HepG2 (cell line): Measurements from ENCODE around the gene ATRN. TPM values are rescaled to one million over a fixed set of nuclear protein-coding genes. Genes with fewer than 3 reads are reported as not detected.

Experiments
- ATAC-seq: fragments of 200-7000 bp; cut with Tn5 transposase; 3 replicates; pipeline ENCODE4 v1.9.1; 2020; ENCODE audit warnings: mild to moderate bottlenecking, moderate library complexity
- BruUV-seq: library from RNA; stranded (reverse); fragments of 400-500 nt; replicated peaks from 2 replicates; lab custom pipeline; 2021; lab: Mats Ljungman, UMichigan
- CTCF ChIA-PET: fragments of 300-600 bp; formaldehyde crosslinking; extraction: SDS; loops from one replicate; lab custom pipeline; 2021; ENCODE audit warnings: low total read pairs, inconsistent platforms, low intra/inter-chr PET ratio; lab: Yijun Ruan, JAX
- POLR2A ChIA-PET: fragments of 350-600 bp; sonication (Branson Sonifier 250); formaldehyde crosslinking; loops from one replicate; lab custom pipeline; 2020; ENCODE audit warnings: antibody characterized with exemption, inconsistent platforms; lab: Yijun Ruan, JAX
- DNase-seq: peaks from one replicate; pipeline ENCODE4 v3.0.0-alpha.2; 2015; ENCODE audit warnings: low spot score
- FAIRE-seq: peaks from 3 replicates; lab custom pipeline; 2011; peaks lifted over from hg19 to GRCh38; lab: Jason Lieb, UNC
- H2AFZ ChIP-seq: one replicate; pipeline ENCODE4 v1.6.1; 2011; ENCODE audit warnings: low read length, inconsistent platforms
- H3K27ac ChIP-seq: fragments of 300-600 bp; 3 replicates; pipeline ENCODE4 v1.8.0; 2011; ENCODE audit warnings: mixed run types, mild to moderate bottlenecking, mixed read lengths, low read length, inconsistent platforms; ENCODE audit not compliant: insufficient read depth; ENCODE audit errors: extremely low read length
- H3K27me3 ChIP-seq, 2 experiments: fragments of 200-600 bp in 1 of 2; 2 replicates in 1 of 2; 3 replicates in 1 of 2; pipeline versions ENCODE4 v1.6.0 to v1.8.0; 2011; ENCODE audit warnings: low read length in 2 of 2, mild to moderate bottlenecking in 2 of 2, moderate library complexity in 2 of 2, inconsistent platforms in 1 of 2; ENCODE audit not compliant: insufficient read depth in 2 of 2, control insufficient read depth in 1 of 2
- H3K36me3 ChIP-seq, 2 experiments: fragments of 200-600 bp in 1 of 2; replicated peaks in 1 of 2; 2 replicates in 1 of 2; 3 replicates in 1 of 2; pipeline versions ENCODE4 v1.5.1 to v1.8.0; 2011; ENCODE audit warnings: low read length in 2 of 2, inconsistent platforms in 1 of 2; ENCODE audit not compliant: insufficient read depth in 2 of 2, control insufficient read depth in 1 of 2
- H3K4me1 ChIP-seq: 2 replicates; pipeline ENCODE4 v1.5.1; 2012; ENCODE audit warnings: low read length, inconsistent platforms; ENCODE audit not compliant: insufficient read depth
- H3K4me2 ChIP-seq: 2 replicates; pipeline ENCODE4 v1.6.0; 2011; ENCODE audit warnings: low read depth, low read length, inconsistent platforms
- H3K4me3 ChIP-seq, 3 experiments: fragments of 200-600 bp in 1 of 3; sonication (generic), shearing (Covaris generic) in 1 of 3; replicated peaks in 1 of 3; 2 replicates each; pipeline ENCODE4 v1.5.1; 2011 to 2016; ENCODE audit warnings: low read length in 3 of 3, inconsistent platforms in 2 of 3, low read depth in 2 of 3, mild to moderate bottlenecking in 2 of 3, control low read depth in 1 of 3, mixed read lengths in 1 of 3; ENCODE audit not compliant: insufficient read depth in 1 of 3
- H3K79me2 ChIP-seq: one replicate; pipeline ENCODE4 v1.6.1; 2011; ENCODE audit warnings: low read length, inconsistent platforms; ENCODE audit not compliant: insufficient read depth
- H3K9ac ChIP-seq: 2 replicates; pipeline ENCODE4 v1.6.0; 2011; ENCODE audit warnings: mild to moderate bottlenecking, low read depth, low read length, inconsistent platforms; ENCODE audit not compliant: insufficient read depth
- H3K9me3 ChIP-seq: 2 replicates; pipeline ENCODE4 v1.5.1; 2012; ENCODE audit warnings: mild to moderate bottlenecking, low read length
- H4K20me1 ChIP-seq: 2 replicates; pipeline ENCODE4 v1.6.0; 2011; ENCODE audit warnings: inconsistent platforms, mild to moderate bottlenecking, low read length, moderate library complexity; ENCODE audit not compliant: insufficient read depth
- ELF3 ChIP-seq: IDR thresholded peaks from 2 replicates; pipeline ENCODE4 v1.6.1; 2016; ENCODE audit warnings: missing genetic modification reagents, missing compliant biosample characterization
- GPN1 ChIP-seq: sonication (generic); formaldehyde crosslinking; IDR thresholded peaks from 2 replicates; pipeline ENCODE4 v1.5.1; 2020; ENCODE audit warnings: missing genetic modification reagents, borderline replicate concordance
- KDM2A ChIP-seq: sonication (generic); formaldehyde crosslinking; IDR thresholded peaks from 2 replicates; pipeline ENCODE4 v1.4.0; 2020; ENCODE audit warnings: low read depth, missing genetic modification reagents, borderline replicate concordance
- STAG1 ChIP-seq: sonication (generic); formaldehyde crosslinking; IDR thresholded peaks from 2 replicates; pipeline ENCODE4 v1.4.0; 2020; ENCODE audit warnings: missing genetic modification reagents
- ZNF263 ChIP-seq: sonication (generic); formaldehyde crosslinking; IDR thresholded peaks from 2 replicates; pipeline ENCODE4 v1.4.0; 2020; ENCODE audit warnings: missing genetic modification reagents
- ZNF772 ChIP-seq: sonication (generic); formaldehyde crosslinking; IDR thresholded peaks from 2 replicates; pipeline ENCODE4 v1.5.0; 2020; ENCODE audit warnings: mild to moderate bottlenecking, missing genetic modification reagents
- WGBS: methylation state at CpG from one replicate; pipeline ENCODE4 v1.1.6; 2017; ENCODE audit warnings: low lambda C conversion rate; 5-methylcytosine and 5-hydroxymethylcytosine counted together
- in situ Hi-C: cut with HindIII; loops from 2 replicates; pipeline ENCODE4 v1.10.0; 2017; ENCODE audit warnings: low pct_unique_long_range_greater_than_20kb; ENCODE audit not compliant: extremely low pct_ligation_motif_present
- intact Hi-C: fragments of 100-400 bp; cut with micrococcal nuclease; formaldehyde crosslinking; loops from one replicate; pipeline ENCODE4 v1.10.0; 2022; ENCODE audit not compliant: unreplicated experiment
- polyA plus RNA-seq, 8 experiments: library from polyadenylated mRNA; depleted of rRNA in 3 of 8; stranded (reverse) in 7 of 8; unstranded in 1 of 8; fragments of >200 nt; fragmentation: Illumina TruSeq in 4 of 8; extraction: Trizol in 4 of 8; gene quantifications; 2 replicates each; pipeline versions ENCODE4 v1.2.1 to v1.2.3, GENCODE V29; 2011 to 2016; ENCODE audit warnings: low read depth in 4 of 8, missing spikeins in 1 of 8, mixed read lengths in 1 of 8; ENCODE audit not compliant: insufficient read depth in 1 of 8
- total RNA-seq, 5 experiments: library from RNA; depleted of rRNA; stranded (reverse); fragments of >200 nt; fragmentation: Illumina TruSeq; extraction: Trizol; gene quantifications; 2 replicates each; pipeline ENCODE4 v1.2.3, GENCODE V29; 2016; ENCODE audit warnings: low read depth in 1 of 5
- TF ChIP-seq, protein P1 (sequence below): fragments of 450-650 bp; IDR thresholded peaks from 2 replicates; pipeline ENCODE4 v1.6.1; 2016
- TF ChIP-seq, protein P2 (sequence below), 2 experiments: fragments of 450-650 bp in 1 of 2; sonication (generic) in 1 of 2; formaldehyde crosslinking; IDR thresholded peaks; 2 replicates each; pipeline versions ENCODE4 v1.5.0 to v1.8.0; 2020 to 2022; ENCODE audit warnings: mild to moderate bottlenecking in 1 of 2, missing genetic modification reagents in 1 of 2
- TF ChIP-seq, protein P3 (sequence below), 2 experiments: sonication (generic) in 1 of 2; formaldehyde crosslinking in 1 of 2; IDR thresholded peaks; 2 replicates each; pipeline versions ENCODE4 v1.4.0 to v1.6.1; 2016 to 2020; ENCODE audit warnings: borderline replicate concordance in 1 of 2, low read depth in 1 of 2, mild to moderate bottlenecking in 1 of 2, missing genetic modification reagents in 1 of 2

The ATRN gene
- total and polyA plus RNA-seq, 2 of the 13 experiments (the other 11 are each of a cell fraction or from before 2014, with no cell fraction given) = 44.2 to 81.1 TPM

GRCh38 chr20:3680701-3681351 lies 210.0 kb downstream of the ATRN start:
- POLR2A ChIA-PET = no interaction called here
- no peak for DNase-seq
- Histone ChIP-seq H3K27me3 (peaks cover 38 to 81% of the 10 kb centered on the region in 2 experiments), H3K4me1 (0 out of 2 replicates have a peak, but pooled peaks cover 9% of the 10 kb centered on the region), H4K20me1 (no peaks in the 10 kb centered on the region), H3K4me3 (no peak overlapping the region), H3K4me2 (no peak overlapping the region), H3K79me2 (no peaks in the 10 kb centered on the region), H3K27ac (no peak overlapping the region), H3K9me3 (no peaks in the 10 kb centered on the region), H3K9ac (no peak overlapping the region), H3K36me3 (no peaks in the 10 kb centered on the region), H2AFZ (no peak overlapping the region)
- ATAC-seq = peak; percentile 8
- no TSS peak for BruUV-seq
- intact Hi-C loops = no loop called here
- in situ Hi-C loops = no loop called here
- 40% methylated on average over 9 of the region's 15 CpGs for WGBS
- TF ChIP-seq, protein P1, sequence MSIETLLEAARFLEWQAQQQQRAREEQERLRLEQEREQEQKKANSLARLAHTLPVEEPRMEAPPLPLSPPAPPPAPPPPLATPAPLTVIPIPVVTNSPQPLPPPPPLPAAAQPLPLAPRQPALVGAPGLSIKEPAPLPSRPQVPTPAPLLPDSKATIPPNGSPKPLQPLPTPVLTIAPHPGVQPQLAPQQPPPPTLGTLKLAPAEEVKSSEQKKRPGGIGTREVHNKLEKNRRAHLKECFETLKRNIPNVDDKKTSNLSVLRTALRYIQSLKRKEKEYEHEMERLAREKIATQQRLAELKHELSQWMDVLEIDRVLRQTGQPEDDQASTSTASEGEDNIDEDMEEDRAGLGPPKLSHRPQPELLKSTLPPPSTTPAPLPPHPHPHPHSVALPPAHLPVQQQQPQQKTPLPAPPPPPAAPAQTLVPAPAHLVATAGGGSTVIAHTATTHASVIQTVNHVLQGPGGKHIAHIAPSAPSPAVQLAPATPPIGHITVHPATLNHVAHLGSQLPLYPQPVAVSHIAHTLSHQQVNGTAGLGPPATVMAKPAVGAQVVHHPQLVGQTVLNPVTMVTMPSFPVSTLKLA = peak; percentile 22; the same call in 1 of the 2 replicates
- TF ChIP-seq, protein P2, sequence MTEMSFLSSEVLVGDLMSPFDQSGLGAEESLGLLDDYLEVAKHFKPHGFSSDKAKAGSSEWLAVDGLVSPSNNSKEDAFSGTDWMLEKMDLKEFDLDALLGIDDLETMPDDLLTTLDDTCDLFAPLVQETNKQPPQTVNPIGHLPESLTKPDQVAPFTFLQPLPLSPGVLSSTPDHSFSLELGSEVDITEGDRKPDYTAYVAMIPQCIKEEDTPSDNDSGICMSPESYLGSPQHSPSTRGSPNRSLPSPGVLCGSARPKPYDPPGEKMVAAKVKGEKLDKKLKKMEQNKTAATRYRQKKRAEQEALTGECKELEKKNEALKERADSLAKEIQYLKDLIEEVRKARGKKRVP (CRISPR knock-in tag; IDR thresholded peaks at IDR 0.05) = no peak
- CTCF ChIA-PET = no interaction called here
- FAIRE-seq = no peak

- CTCF ChIA-PET = no interaction called here
- Histone ChIP-seq H2AFZ (no peak overlapping the region), H3K4me3 (no peak overlapping the region; a peak in 1 of 6 replicates), H3K9me3 (no peaks in the 10 kb centered on the region), H4K20me1 (no peaks in the 10 kb centered on the region), H3K4me2 (peak overlapping the region; percentile 46), H3K79me2 (no peaks in the 10 kb centered on the region), H3K9ac (no peak overlapping the region), H3K4me1 (0 out of 2 replicates have a peak, but pooled peaks cover 9% of the 10 kb centered on the region), H3K27me3 (peaks cover 36 to 81% of the 10 kb centered on the region in 2 experiments), H3K36me3 (no peaks in the 10 kb centered on the region), H3K27ac (no peak overlapping the region)
- ATAC-seq (no peak; the same call in 2 of the 3 replicates), DNase-seq (no peak), FAIRE-seq (no peak)
- BruUV-seq = no TSS peak
- WGBS = 58% methylated on average over 19 of the region's 32 CpGs
- in situ Hi-C loops = no loop called here
- POLR2A ChIA-PET = no interaction called here
- intact Hi-C loops = no loop called here
- TF ChIP-seq ZNF772 (0 out of 2 replicates have a peak, but pooled peaks have one; percentile 12), ZNF263 (CRISPR knock-in tag) (peak; percentile 18; the same call in 1 of the 2 replicates), STAG1 (CRISPR knock-in tag) (no peak), KDM2A (CRISPR knock-in tag) (0 out of 2 replicates have a peak, but pooled peaks have one; percentile 12), GPN1 (CRISPR knock-in tag) (peak; percentile 65; the same call in 1 of the 2 replicates), ELF3 (no peak)
- TF ChIP-seq, protein P3, sequence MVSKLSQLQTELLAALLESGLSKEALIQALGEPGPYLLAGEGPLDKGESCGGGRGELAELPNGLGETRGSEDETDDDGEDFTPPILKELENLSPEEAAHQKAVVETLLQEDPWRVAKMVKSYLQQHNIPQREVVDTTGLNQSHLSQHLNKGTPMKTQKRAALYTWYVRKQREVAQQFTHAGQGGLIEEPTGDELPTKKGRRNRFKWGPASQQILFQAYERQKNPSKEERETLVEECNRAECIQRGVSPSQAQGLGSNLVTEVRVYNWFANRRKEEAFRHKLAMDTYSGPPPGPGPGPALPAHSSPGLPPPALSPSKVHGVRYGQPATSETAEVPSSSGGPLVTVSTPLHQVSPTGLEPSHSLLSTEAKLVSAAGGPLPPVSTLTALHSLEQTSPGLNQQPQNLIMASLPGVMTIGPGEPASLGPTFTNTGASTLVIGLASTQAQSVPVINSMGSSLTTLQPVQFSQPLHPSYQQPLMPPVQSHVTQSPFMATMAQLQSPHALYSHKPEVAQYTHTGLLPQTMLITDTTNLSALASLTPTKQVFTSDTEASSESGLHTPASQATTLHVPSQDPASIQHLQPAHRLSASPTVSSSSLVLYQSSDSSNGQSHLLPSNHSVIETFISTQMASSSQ (IDR thresholded peaks at IDR 0.05; ENCODE audit: low read depth) = no peak
- TF ChIP-seq, protein P3 (CRISPR knock-in tag; IDR thresholded peaks at IDR 0.05; ENCODE audit: borderline replicate concordance) = 0 out of 2 replicates have a peak, but pooled peaks have one; percentile 13
Measured at GRCh38 chr20:3681352-3681930, 210.6 kb downstream of the ATRN start.
